B cell (primary cell): ENCODE results near the gene CEP41.

ENCODE experiments used
- CTCF ChIP-seq: fragments of 200-600 bp; IDR thresholded peaks from one replicate; pipeline ENCODE4 v1.8.0; 2022; ENCODE audit warnings: antibody characterized with exemption, mild to moderate bottlenecking
- EZH2 ChIP-seq: IDR thresholded peaks from 2 replicates; pipeline ENCODE4 v1.6.1; 2012; ENCODE audit warnings: borderline replicate concordance, low read depth, mild to moderate bottlenecking, moderate library complexity, low read length; ENCODE audit not compliant: insufficient read depth, poor library complexity, severe bottlenecking

- TF ChIP-seq CTCF (no peak), EZH2 (no peak)
Measured at GRCh38 chr7:130417213-130417612, 23.6 kb downstream of the CEP41 start.
